Peyer's patch (tissue), 4 donors: Measurements from ENCODE around the gene FAM193A.

ENCODE experiments used
- CTCF ChIP-seq, 6 experiments: fragments of 450-650 bp in 4 of 6; fragments of 200-600 bp in 2 of 6; sonication (generic) in 1 of 6; IDR thresholded peaks; one replicate each; pipeline ENCODE4 v1.5.1; 2017 to 2019; ENCODE audit warnings: antibody characterized with exemption in 6 of 6, mild to moderate bottlenecking in 3 of 6, moderate library complexity in 1 of 6
- POLR2A ChIP-seq, 2 donors: fragments of 450-650 bp; IDR thresholded peaks; one replicate each; pipeline ENCODE4 v1.5.1; 2017; ENCODE audit warnings: antibody characterized with exemption in 2 of 2, mild to moderate bottlenecking in 2 of 2, moderate library complexity in 2 of 2

DNA sequence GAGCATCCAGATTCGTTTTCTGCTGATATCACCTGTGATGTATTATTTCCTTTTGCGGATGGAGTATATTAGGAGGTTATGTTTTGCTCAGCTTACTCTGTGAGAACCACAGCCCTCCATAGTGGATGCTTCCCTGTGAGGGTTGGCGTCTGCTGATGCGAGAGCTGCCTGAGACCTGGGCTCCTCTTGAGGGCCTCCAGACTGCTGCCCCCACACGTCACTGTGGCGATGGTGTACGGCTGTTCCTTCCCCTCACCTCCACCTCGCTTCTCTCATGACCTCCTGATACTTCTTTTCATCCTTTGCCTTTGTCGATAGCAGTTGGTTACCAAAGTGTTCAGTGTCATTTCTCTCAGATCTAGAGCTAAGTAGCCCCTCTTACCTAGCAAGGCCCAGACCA is 148.0 kb downstream of the FAM193A start:
- TF ChIP-seq CTCF (IDR thresholded peaks at IDR 0.05) (no peak), POLR2A (IDR thresholded peaks at IDR 0.05) (no peak)
